IPS-NIHi11 (cell line): ENCODE results near the gene CCDC138.

Source experiments
- DNase-seq: peaks from one replicate; pipeline ENCODE4 v3.0.0; 2012; ENCODE audit warnings: mixed read lengths, low spot score

Gene CCDC138

DNA sequence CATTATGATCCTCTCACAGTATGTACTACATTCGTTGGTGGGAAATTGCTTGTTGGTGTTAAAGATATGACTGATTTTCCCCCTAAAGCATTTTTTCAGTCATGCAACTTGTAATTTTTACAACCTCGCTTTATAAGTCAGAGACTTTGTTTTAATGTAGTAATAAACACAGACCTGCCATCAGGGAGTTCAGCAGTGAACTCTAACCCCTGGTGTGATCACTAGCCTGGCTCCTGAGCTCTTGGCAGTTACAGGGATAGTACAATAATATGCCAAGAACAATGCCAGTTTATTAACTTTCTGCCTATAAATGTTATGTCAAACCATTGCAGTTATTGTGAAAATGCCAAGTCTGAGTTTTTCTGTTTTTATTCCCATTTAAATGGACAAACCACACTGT is 108.6 kb downstream of the CCDC138 start:
- no peak for DNase-seq

DNA sequence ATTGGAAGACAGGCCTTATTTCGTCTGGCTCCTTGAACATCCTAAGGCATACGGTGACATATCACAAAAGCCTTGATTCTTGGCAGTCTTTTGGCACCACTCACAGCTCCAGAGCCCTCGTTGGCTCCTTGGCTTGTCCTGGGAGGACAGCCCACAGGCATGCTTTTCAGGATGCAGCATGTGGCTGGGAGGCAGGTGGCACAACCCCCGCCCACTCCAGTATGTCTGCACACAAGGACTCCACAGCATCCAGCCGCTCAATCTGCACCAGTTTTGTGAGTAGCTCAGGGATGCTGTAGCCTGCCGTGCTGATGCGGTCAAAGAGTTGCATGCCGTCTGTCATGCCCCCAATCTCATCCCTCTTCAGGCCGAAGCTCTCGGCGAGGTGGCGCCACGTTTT is 110.2 kb downstream of the CCDC138 start:
- DNase-seq: no peak

DNA sequence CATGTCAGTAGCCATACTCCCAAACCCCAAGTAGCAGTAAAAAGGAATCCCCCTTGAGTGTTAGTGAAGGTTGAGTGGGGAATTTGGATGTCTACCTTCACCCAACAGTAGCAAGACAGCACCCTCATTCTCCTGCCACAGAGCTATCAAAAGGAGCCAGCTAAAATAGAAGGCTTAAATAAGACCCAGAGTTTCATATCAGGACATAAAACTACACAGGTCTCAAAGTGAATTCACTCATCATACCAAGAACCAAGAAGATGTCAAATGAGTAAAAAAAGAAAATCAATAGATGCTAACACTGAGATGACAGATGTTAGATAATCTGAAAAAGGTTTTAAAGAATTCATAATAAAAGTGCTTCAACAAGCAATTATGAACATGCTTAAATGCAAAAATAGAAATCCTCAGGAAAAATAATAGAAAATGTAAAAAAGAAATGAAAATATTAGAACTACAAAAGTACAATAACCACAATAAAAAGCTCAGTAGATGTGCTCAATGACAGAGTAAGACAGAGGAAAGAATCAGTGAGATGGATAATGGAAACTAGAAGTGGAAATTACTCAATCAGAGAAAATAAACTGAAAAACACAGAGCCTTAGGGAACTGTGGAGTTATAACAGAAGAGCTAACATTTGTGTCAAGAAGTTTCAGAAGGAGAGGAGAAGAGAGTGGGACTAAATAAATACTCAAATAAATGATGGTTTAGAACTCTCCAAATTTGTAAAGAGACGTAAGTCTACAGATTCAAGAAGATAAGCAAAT is 111.9 kb downstream of the CCDC138 start:
- DNase-seq: no peak

GRCh38 chr2:108904680-108905079 is 118.1 kb downstream of the CCDC138 start:
- DNase-seq: no peak

GRCh38 chr2:108905176-108905575 is 118.6 kb downstream of the CCDC138 start:
- DNase-seq: no peak

GRCh38 chr2:108905906-108906305 is 119.3 kb downstream of the CCDC138 start:
- no peak for DNase-seq

DNA sequence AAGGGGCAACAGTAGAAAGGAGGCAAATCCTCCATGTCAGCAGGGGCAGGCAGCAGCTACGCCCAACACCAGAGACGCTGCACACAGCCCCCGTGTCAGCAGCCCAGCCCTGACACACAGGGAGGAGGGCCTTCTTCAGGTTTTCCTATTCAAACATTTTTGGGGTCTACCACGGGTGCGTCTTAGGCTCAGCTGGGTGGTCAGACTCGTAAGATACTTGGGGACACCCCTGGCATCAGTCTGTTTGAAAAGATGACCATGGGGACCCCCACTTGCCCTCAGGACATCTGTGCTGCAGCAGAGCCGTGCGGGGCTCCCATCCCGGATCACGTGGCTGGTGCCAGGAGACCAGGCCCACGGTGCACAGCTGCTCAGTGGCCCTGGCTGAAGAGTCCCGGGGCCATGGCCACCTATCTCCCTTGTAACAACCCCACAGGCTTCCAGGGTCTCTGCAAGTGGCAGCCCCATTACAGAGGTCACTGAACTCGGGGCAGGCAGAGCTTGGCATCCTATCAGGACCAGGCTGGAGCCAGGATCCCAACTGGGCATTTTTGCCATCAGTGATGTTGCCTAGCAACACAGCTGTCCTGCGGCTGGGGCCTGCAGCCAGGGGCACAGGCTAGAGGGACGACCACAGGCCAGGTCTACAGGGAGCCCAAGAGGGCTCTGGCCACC is 120.0 kb downstream of the CCDC138 start:
- DNase-seq: peak; percentile 8

GRCh38 chr2:108907822-108908712 is 121.5 kb downstream of the CCDC138 start:
- peak; percentile 8 for DNase-seq

- DNase-seq: peak; percentile 3
These were observed 122.1 kb downstream of the CCDC138 start for GRCh38 chr2:108908713-108909070.

DNA sequence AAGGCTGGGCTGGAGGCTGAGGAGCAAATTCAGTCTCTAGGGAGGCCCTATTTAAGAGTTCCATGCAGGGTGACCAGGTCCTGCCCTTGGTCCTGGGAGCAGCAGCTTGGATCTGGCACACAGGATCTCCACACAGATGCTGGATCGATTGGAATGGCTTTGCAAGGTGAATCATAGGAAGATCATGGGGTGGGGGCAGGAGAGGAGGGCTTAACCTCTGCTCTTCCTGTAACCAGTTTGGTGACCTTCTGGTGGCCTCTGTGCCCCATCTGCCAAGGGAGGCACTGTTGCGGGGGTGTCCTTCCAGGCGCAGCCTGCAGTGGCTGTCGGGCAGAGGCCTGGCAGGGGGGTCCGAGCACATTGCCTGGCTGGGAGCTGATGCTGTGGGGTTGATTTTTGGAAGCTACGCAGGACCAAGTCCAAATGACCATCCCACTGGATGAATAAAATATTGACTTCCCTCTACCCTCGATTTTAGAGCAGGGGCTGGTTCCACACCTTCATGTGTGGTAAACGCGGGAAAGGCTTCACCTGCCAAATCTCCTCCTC is 122.8 kb downstream of the CCDC138 start:
- DNase-seq: peak; percentile 3

GRCh38 chr2:108910011-108910431 is 123.5 kb downstream of the CCDC138 start:
- peak; percentile 1 for DNase-seq

DNA sequence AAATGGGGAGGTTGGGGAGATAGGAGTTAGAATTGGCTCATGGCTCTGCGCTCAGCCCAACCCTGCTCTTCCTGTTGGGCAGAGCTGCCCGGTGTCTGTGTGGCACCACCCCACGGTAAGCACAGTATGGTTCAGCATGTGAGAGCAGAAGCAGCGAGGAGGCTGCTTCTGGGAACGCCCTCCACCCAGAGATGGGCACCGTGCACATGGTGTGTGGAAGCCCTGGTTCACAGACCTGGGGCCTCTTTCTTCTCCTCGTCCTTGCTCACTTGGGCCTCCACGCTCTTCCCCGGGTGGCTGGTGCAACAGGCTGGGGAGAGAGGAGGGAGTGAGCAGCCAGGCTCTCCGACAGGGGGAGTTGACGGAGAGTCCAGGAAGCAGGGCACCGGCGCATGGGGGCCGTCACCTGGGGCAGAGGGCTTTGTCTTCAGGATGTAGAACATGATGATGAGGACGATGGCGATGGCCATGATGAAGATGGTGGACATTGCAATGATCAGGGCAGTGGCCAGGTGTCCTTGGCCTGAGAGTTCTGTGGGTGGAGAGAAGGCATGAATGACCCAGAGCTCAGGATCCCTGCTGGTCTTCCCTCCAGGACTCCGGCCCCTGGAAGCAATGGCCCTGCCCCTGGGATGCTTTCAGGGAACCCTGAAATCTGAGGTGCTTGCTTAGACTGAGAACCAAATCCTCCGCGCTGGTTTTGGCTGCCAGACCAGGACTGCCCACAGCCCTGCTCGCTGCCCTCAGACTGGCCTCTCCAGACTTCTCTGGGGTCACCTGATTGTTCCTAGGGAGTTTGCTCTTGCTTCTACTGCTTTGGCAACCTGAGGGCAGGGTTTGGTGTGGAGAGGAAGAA is 124.2 kb downstream of the CCDC138 start:
- peak; percentile 3 for DNase-seq

GRCh38 chr2:108911401-108911800 is 124.8 kb downstream of the CCDC138 start:
- DNase-seq: no peak

DNA sequence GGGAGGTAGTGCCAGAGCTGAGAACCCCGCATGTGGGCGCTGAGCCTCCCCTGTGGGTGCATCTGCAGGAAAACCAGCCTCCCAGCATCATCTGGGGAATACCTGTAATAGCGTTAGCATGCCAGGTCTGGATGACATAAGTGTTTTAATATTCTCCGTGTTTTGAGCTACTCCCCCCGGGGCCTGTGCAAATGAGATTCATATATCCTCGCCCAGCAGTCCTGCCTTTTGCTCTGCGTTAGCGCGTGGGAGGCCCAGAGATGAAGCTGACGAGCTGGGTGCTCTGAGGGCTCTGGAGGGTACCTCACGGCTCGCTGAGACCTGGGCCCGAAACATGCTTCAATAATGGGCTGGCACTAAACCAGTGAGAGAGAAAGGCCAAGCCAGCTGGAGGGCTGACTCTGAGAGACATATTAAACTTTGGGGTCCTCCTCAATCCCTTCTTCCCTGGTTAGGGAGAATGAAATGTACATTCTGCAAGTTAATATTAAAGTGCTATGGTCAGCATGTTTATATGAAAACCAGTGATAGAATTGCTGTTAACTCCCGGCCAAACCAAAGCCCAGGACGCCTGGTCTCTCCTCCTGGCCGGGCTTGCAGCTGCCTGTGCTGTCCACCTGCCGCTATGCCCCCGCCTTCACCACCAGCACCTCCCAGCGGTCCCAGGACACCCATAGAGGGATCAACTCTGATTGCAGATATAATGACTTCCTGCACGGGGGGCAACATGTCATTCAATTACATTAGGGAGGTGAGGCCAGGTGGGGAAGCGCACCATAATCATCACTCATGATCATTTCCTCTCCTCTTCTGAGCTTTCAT is 125.4 kb downstream of the CCDC138 start:
- DNase-seq: no peak

GRCh38 chr2:108912629-108912902 is 126.0 kb downstream of the CCDC138 start:
- no peak for DNase-seq

DNA sequence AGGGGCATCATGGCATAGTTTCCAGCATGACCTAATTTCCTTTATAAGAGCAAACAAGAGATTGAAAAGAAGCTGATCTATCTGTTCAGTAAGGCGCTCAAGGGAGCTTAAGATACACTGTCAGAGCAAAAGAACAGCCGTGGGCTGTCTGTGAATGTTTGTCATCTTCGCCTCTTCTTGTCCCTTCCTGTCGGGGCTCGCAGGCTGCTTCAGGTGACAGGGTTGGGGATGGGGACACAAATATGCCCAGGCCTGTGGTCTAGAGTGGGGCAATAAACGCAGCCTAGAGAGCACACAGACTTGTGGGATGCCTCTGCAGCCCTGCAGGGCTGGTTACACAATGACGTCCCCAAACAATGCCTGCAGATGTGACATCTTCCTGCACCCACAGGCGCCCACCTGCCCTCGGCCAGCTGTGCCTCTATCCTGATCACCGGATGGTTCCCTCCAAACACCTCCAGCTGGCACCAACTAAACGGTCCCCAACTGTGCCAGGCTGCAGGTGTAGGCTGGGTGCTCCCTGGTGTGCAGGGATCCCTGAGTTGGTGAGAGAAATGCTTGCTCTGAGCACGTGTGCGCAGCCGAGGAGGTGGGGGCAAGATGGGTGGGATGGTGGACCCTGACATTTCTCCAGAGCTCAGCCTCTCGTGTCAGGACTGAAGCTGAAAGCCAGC is 129.7 kb downstream of the CCDC138 start:
- DNase-seq: no peak

GRCh38 chr2:108916796-108917421 is 130.3 kb downstream of the CCDC138 start:
- DNase-seq: no peak

GRCh38 chr2:108917526-108917925 is 131.0 kb downstream of the CCDC138 start:
- no peak for DNase-seq

DNA sequence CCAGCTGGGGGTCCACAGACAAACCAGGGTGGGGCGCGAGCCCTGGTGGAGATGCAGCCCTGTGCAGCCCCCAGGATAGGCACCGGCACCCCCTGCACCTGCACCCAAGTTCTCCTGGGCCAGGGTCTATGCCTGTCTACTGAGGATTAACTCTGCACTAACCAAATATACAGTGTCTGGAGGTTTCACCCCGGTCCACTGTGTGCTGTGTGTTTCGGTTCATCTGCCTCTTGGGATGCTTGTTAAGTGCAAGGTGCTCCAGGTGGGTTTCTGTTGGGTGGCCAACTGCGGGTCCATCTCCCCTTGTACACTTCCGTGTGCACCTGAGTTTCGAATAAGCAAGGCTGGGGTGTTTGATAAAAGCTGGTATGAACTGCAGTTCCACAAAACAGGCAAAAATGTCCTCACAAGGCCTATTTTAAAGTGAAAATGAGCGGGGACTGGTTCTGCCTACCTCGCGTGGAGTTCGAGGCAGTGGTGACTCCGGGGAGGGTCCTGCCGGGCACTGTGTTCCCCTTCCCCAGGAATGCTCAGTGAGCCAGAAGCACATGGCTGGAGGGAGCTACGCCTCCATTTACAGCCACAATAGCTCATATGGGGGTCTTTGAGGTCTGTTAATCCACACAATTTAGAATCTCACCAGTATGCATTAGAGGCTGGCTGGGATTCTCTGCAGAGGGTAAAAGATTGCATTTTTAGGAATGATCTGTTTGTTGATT is 131.7 kb downstream of the CCDC138 start:
- DNase-seq: no peak
